ENCODE results near the gene XYLT1. TPM values are rescaled to one million over a fixed set of nuclear protein-coding genes. Genes with fewer than 3 reads are reported as not detected.

The XYLT1 gene
- polyA plus RNA-seq, 1 donor (not counting 4 experiments of a cell fraction or from before 2014, with no cell fraction given): 4.4 TPM

- Histone ChIP-seq H3K27me3 (ENCODE audit: control insufficient read depth, extremely low read depth, insufficient read depth, low read length) (no peaks in the 10 kb centered on the region), H3K4me2 (ENCODE audit: control insufficient read depth, extremely low read depth, insufficient read depth, low read depth, low read length) (no peak overlapping the region), H2AFZ (ENCODE audit: control insufficient read depth, low read length) (no peak overlapping the region), H3K36me3 (ENCODE audit: control insufficient read depth in 2 of 2, extremely low read depth in 1 of 2, insufficient read depth in 2 of 2, low read length in 2 of 2) (no peaks in the 10 kb centered on the region), H3K27ac (ENCODE audit: control insufficient read depth, insufficient read depth, low read length) (no peak overlapping the region), H3K4me1 (ENCODE audit: control insufficient read depth, extremely low read depth, insufficient read depth, low read length) (peaks cover 15% of the 10 kb centered on the region), H3K9me1 (ENCODE audit: control insufficient read depth, extremely low read depth, insufficient read depth, low read length) (no peaks in the 10 kb centered on the region), H3K4me3 (ENCODE audit: control insufficient read depth in 2 of 3, extremely low read depth in 1 of 3, insufficient read depth in 2 of 3, low read depth in 1 of 3, low read length in 3 of 3) (no peak overlapping the region), H3K9me3 (ENCODE audit: control insufficient read depth, low read depth, low read length) (no peaks in the 10 kb centered on the region), H4K20me1 (ENCODE audit: control insufficient read depth, extremely low read depth, insufficient read depth, low read length) (peaks cover 2% of the 10 kb centered on the region), H3K9ac (ENCODE audit: control insufficient read depth, extremely low read depth, insufficient read depth, low read length) (no peak overlapping the region), H3K79me2 (ENCODE audit: control insufficient read depth, insufficient read depth, low read length) (no peaks in the 10 kb centered on the region)
- DNase-seq (ENCODE audit: low read depth, low spot score) (no peak), FAIRE-seq (no peak)
- dilution Hi-C loops (cut with MboI; ENCODE audit: extremely low pct_ligation_motif_present, low sequenced_read_pairs): no loop called here
- no peak for TF ChIP-seq EZH2 (IDR thresholded peaks at IDR 0.05; ENCODE audit: low read length)
- peak; percentile 7 to 40 (median 22) for TF ChIP-seq CTCF (optimal IDR thresholded peaks at IDR 0.05 in 1 of 3, IDR thresholded peaks at IDR 0.05 in 1 of 3, conservative IDR thresholded peaks at IDR 0.05 in 1 of 3; ENCODE audit: extremely low read depth in 1 of 3, insufficient read depth in 2 of 3, low read length in 3 of 3)
Observed at GRCh38 chr16:17277981-17278381, 192.8 kb downstream of the XYLT1 start.

DNA sequence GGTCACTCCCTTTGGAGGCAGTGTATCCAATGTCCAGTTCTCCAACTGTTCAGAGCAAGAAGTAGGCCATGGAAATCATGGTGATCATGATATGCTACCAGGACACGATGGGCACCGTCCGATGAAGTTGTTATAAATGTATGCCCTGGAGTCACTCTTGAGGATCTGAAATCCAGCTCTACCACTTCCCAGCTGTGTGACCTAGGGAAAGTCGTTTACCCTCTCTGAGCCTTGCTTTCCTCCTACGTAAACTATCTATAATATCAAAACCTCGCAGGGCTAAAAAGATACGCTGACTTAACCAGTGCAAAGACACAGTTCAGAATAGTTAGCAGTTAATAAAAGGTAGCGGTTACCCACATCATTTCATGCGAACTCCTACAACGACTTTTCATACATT, 194.2 kb downstream of the XYLT1 start:
- Histone ChIP-seq H3K9me3 (ENCODE audit: control insufficient read depth, low read depth, low read length) (no peaks in the 10 kb centered on the region), H3K36me3 (ENCODE audit: control insufficient read depth in 2 of 2, extremely low read depth in 1 of 2, insufficient read depth in 2 of 2, low read length in 2 of 2) (no peaks in the 10 kb centered on the region), H3K79me2 (ENCODE audit: control insufficient read depth, insufficient read depth, low read length) (no peaks in the 10 kb centered on the region), H3K9ac (ENCODE audit: control insufficient read depth, extremely low read depth, insufficient read depth, low read length) (no peak overlapping the region), H3K4me1 (ENCODE audit: control insufficient read depth, extremely low read depth, insufficient read depth, low read length) (peaks cover 19% of the 10 kb centered on the region), H4K20me1 (ENCODE audit: control insufficient read depth, extremely low read depth, insufficient read depth, low read length) (no peaks in the 10 kb centered on the region), H3K9me1 (ENCODE audit: control insufficient read depth, extremely low read depth, insufficient read depth, low read length) (no peaks in the 10 kb centered on the region), H3K27me3 (ENCODE audit: control insufficient read depth, extremely low read depth, insufficient read depth, low read length) (no peaks in the 10 kb centered on the region), H3K27ac (ENCODE audit: control insufficient read depth, insufficient read depth, low read length) (no peak overlapping the region), H2AFZ (ENCODE audit: control insufficient read depth, low read length) (no peak overlapping the region), H3K4me2 (ENCODE audit: control insufficient read depth, extremely low read depth, insufficient read depth, low read depth, low read length) (no peak overlapping the region), H3K4me3 (ENCODE audit: control insufficient read depth in 2 of 3, extremely low read depth in 1 of 3, insufficient read depth in 2 of 3, low read depth in 1 of 3, low read length in 3 of 3) (no peak overlapping the region)
- FAIRE-seq (no peak), DNase-seq (ENCODE audit: low read depth, low spot score) (no peak)
- TF ChIP-seq EZH2 (IDR thresholded peaks at IDR 0.05; ENCODE audit: low read length): no peak
- TF ChIP-seq CTCF (optimal IDR thresholded peaks at IDR 0.05 in 1 of 3, IDR thresholded peaks at IDR 0.05 in 1 of 3, conservative IDR thresholded peaks at IDR 0.05 in 1 of 3; ENCODE audit: extremely low read depth in 1 of 3, insufficient read depth in 2 of 3, low read length in 3 of 3): no peak
- dilution Hi-C loops (cut with MboI; ENCODE audit: extremely low pct_ligation_motif_present, low sequenced_read_pairs): no loop called here
